Caki2 (cell line): ENCODE data around the gene FCHSD1. TPM values are rescaled to one million over a fixed set of nuclear protein-coding genes. Genes with fewer than 3 reads are reported as not detected.

ENCODE experiments used
- DNase-seq: peaks from one replicate; pipeline ENCODE4 v3.0.0-alpha.2; 2015; ENCODE audit warnings: low read depth
- in situ Hi-C: cut with HindIII; loops from 2 replicates; pipeline ENCODE4 v1.10.0; 2016; ENCODE audit warnings: low sequenced_read_pairs, low pct_unique_long_range_greater_than_20kb, mixed read lengths
- total RNA-seq: library from RNA; depleted of rRNA; stranded (reverse); fragments of >200 nt; shearing (Covaris generic); gene quantifications from 2 replicates; pipeline ENCODE4 v1.2.3, GENCODE V29; 2014; ENCODE audit warnings: low replicate concordance; rRNA removed

The FCHSD1 gene
- total RNA-seq, 1 experiment from 2014 or later, result 23.2 TPM

- DNase-seq, result no peak
- in situ Hi-C loops, result no loop called here
Measured at GRCh38 chr5:141602606-141603005, 48.6 kb downstream of the FCHSD1 start.

GRCh38 chr5:141598391-141599345, 52.5 kb downstream of the FCHSD1 start:
- in situ Hi-C loops, result no loop called here

GRCh38 chr5:141597814-141598213, 53.4 kb downstream of the FCHSD1 start:
- DNase-seq, result no peak
- in situ Hi-C loops, result no loop called here

More at GRCh38 chr5:141598391-141599345, 52.5 kb downstream of the FCHSD1 start:
- DNase-seq, result no peak

- in situ Hi-C loops, result no loop called here
- no peak for DNase-seq
Measured at GRCh38 chr5:141597394-141597793, 53.8 kb downstream of the FCHSD1 start.

GRCh38 chr5:141596867-141597266, 54.4 kb downstream of the FCHSD1 start:
- in situ Hi-C loops, result no loop called here
- no peak for DNase-seq

- no peak for DNase-seq
- in situ Hi-C loops, result no loop called here
Measured at GRCh38 chr5:141590127-141590526, 61.1 kb downstream of the FCHSD1 start.

Other genes starting within 250 kb of the FCHSD1 start
- not detected in 2 replicates for gene PCDHGA9, start 248.6 kb downstream of the FCHSD1 start, total RNA-seq
- gene PCDHGB6, start 243.4 kb downstream of the FCHSD1 start, total RNA-seq, result 0.75 and 1.3 TPM in 2 replicates
- 0.14 TPM in 1 of 2 replicates, not detected in the other for gene PCDHGA10, start 238.4 kb downstream of the FCHSD1 start, total RNA-seq
- 0.03 and 0.64 TPM in 2 replicates for gene PCDHGB7, start 233.7 kb downstream of the FCHSD1 start, total RNA-seq
- gene PCDHGA11, start 230.4 kb downstream of the FCHSD1 start, total RNA-seq, result not detected in 2 replicates
- gene PCDHGA12, start 220.9 kb downstream of the FCHSD1 start, total RNA-seq, result not detected in 2 replicates
- 15.4 and 27.2 TPM in 2 replicates for gene PCDHGC3, start 175.5 kb downstream of the FCHSD1 start, total RNA-seq
- gene PCDHGC4, start 166.4 kb downstream of the FCHSD1 start, total RNA-seq, result not detected in 2 replicates
- not detected in 2 replicates for gene PCDHGC5, start 162.3 kb downstream of the FCHSD1 start, total RNA-seq
- gene DIAPH1, start 32.4 kb downstream of the FCHSD1 start, total RNA-seq, result 17.0 and 43.6 TPM in 2 replicates
- 89.9 and 114 TPM in 2 replicates for gene HDAC3, start 14.6 kb downstream of the FCHSD1 start, total RNA-seq
- 2.6 and 2.7 TPM in 2 replicates for gene RELL2, start 14.4 kb downstream of the FCHSD1 start, total RNA-seq
- gene ARAP3, start 30.8 kb upstream of the FCHSD1 start, total RNA-seq, result 10.6 and 11.8 TPM in 2 replicates
- gene PCDH1, start 227.0 kb upstream of the FCHSD1 start, total RNA-seq, result 27.3 and 41.1 TPM in 2 replicates